Endodermal cell (in vitro differentiated cells): ENCODE measurements around the gene BAIAP2. TPM values are rescaled to one million over a fixed set of nuclear protein-coding genes. Genes with fewer than 3 reads are reported as not detected.
"Not testable (repeated sequence)": the region's sequence is repeated elsewhere in the genome, so short reads cannot be mapped to it uniquely, and the experiment has no call there.

Source experiments
- DNase-seq: peaks from one replicate; pipeline ENCODE4 v3.0.0-alpha.2; 2017
- H3K27ac ChIP-seq: 2 replicates; pipeline ENCODE4 v1.5.1; 2013; ENCODE audit warnings: mild to moderate bottlenecking, low read depth, low read length, moderate library complexity
- H3K27me3 ChIP-seq: 2 replicates; pipeline ENCODE4 v1.6.1; 2013; ENCODE audit warnings: mild to moderate bottlenecking, low read length, moderate library complexity; ENCODE audit not compliant: insufficient read depth, control insufficient read depth, poor library complexity, severe bottlenecking
- H3K36me3 ChIP-seq: 2 replicates; pipeline ENCODE4 v1.7.0; 2013; ENCODE audit warnings: mild to moderate bottlenecking, low read length, moderate library complexity; ENCODE audit not compliant: control insufficient read depth, insufficient read depth
- H3K4me1 ChIP-seq: one replicate; pipeline ENCODE4 v1.7.0; 2013; ENCODE audit warnings: low read length; ENCODE audit not compliant: control insufficient read depth, insufficient read depth
- H3K4me3 ChIP-seq: 2 replicates; pipeline ENCODE4 v1.5.1; 2013; ENCODE audit warnings: mild to moderate bottlenecking, low read length, moderate library complexity
- H3K9ac ChIP-seq: 2 replicates; pipeline ENCODE4 v1.6.1; 2013; ENCODE audit warnings: mild to moderate bottlenecking, low read length, moderate library complexity; ENCODE audit not compliant: poor library complexity, severe bottlenecking; ENCODE audit errors: extremely low read depth
- H3K9me3 ChIP-seq: 2 replicates; pipeline ENCODE4 v1.6.1; 2013; ENCODE audit warnings: mild to moderate bottlenecking, low read length, moderate library complexity; ENCODE audit not compliant: control insufficient read depth
- H3K27ac Mint-ChIP-seq: 2 replicates; pipeline ENCODE4 v1.8.0; 2020; ENCODE audit warnings: mixed read lengths
- H3K27me3 Mint-ChIP-seq: 2 replicates; pipeline ENCODE4 v1.8.0; 2021; ENCODE audit warnings: mild to moderate bottlenecking, mixed read lengths; ENCODE audit not compliant: insufficient read depth
- H3K36me3 Mint-ChIP-seq: 2 replicates; pipeline ENCODE4 v1.8.0; 2020; ENCODE audit warnings: low read depth, mixed read lengths
- H3K4me1 Mint-ChIP-seq: 2 replicates; pipeline ENCODE4 v1.8.0; 2020; ENCODE audit warnings: mixed read lengths
- H3K4me3 Mint-ChIP-seq: 2 replicates; pipeline ENCODE4 v1.8.0; 2020; ENCODE audit warnings: mild to moderate bottlenecking, moderate library complexity, mixed read lengths
- H3K9me3 Mint-ChIP-seq: 2 replicates; pipeline ENCODE4 v1.8.0; 2020; ENCODE audit warnings: mild to moderate bottlenecking, mixed read lengths
- CTCF ChIP-seq: fragments of 200-600 bp; sonication (generic); conservative IDR thresholded peaks from 2 replicates; pipeline ENCODE4 v1.5.0; 2021; ENCODE audit warnings: antibody characterized with exemption, mild to moderate bottlenecking
- WGBS, 2 experiments: methylation state at CpG; one replicate each; pipeline versions ENCODE4 v1.1.5 to v1.1.7; 2013; ENCODE audit warnings: missing lambda C conversion rate in 2 of 2, mixed read lengths in 1 of 2; ENCODE audit not compliant: insufficient coverage in 1 of 2, insufficient read length in 1 of 2; 5-methylcytosine and 5-hydroxymethylcytosine counted together
- total RNA-seq, 2 donors: library from RNA; stranded (reverse); fragmentation: NEBNext Ultra II Directional in 1 of 2; extraction: Animal tissue kit (Norgen Biotek cat#: 25700) in 1 of 2; gene quantifications; 2 replicates in 1 of 2; 3 replicates in 1 of 2; pipeline ENCODE4 v1.2.1, GENCODE V29; 2021

Gene BAIAP2
- total RNA-seq, 2 donors from 2014 or later = 24.9 to 32.7 TPM

- Mint-ChIP-seq H3K27me3 (no peaks in the 10 kb centered on the region), H3K9me3 (no peaks in the 10 kb centered on the region), H3K36me3 (peaks cover 5% of the 10 kb centered on the region), H3K4me1 (peaks cover 3% of the 10 kb centered on the region), H3K27ac (no peak overlapping the region), H3K4me3 (no peak overlapping the region)
- no peaks in the 10 kb centered on the region for H3K9me3 ChIP-seq
- H3K27me3 ChIP-seq = no peaks in the 10 kb centered on the region
- H3K36me3 ChIP-seq = no peaks in the 10 kb centered on the region
- H3K27ac ChIP-seq = no peak overlapping the region
- H3K4me3 ChIP-seq = no peak overlapping the region
- TF ChIP-seq CTCF = no peak
- DNase-seq = no peak
- 92 to 93% methylated on average over 22 to 37 of the region's 37 CpGs for WGBS, 2 experiments
- no peaks in the 10 kb centered on the region for H3K4me1 ChIP-seq
- no peak overlapping the region for H3K9ac ChIP-seq
Measured at GRCh38 chr17:81027591-81028505, 7.1 kb upstream of the BAIAP2 start.

GRCh38 chr17:81028506-81028858, 6.5 kb upstream of the BAIAP2 start:
- TF ChIP-seq CTCF = no peak
- no peak overlapping the region for H3K4me3 ChIP-seq
- H3K9ac ChIP-seq = no peak overlapping the region
- WGBS, 2 experiments = 81 to 83% methylated on average over 6 to 12 of the region's 12 CpGs
- H3K36me3 ChIP-seq = no peaks in the 10 kb centered on the region
- H3K27me3 Mint-ChIP-seq = no peaks in the 10 kb centered on the region
- peaks cover 6% of the 10 kb centered on the region for H3K4me1 Mint-ChIP-seq
- H3K4me1 ChIP-seq = no peaks in the 10 kb centered on the region
- H3K9me3 ChIP-seq = no peaks in the 10 kb centered on the region
- DNase-seq = no peak
- H3K27ac Mint-ChIP-seq = no peak overlapping the region
- H3K4me3 Mint-ChIP-seq = no peak overlapping the region
- H3K27ac ChIP-seq = no peak overlapping the region
- peaks cover 5% of the 10 kb centered on the region for H3K36me3 Mint-ChIP-seq
- H3K27me3 ChIP-seq = no peaks in the 10 kb centered on the region
- H3K9me3 Mint-ChIP-seq = no peaks in the 10 kb centered on the region

DNA sequence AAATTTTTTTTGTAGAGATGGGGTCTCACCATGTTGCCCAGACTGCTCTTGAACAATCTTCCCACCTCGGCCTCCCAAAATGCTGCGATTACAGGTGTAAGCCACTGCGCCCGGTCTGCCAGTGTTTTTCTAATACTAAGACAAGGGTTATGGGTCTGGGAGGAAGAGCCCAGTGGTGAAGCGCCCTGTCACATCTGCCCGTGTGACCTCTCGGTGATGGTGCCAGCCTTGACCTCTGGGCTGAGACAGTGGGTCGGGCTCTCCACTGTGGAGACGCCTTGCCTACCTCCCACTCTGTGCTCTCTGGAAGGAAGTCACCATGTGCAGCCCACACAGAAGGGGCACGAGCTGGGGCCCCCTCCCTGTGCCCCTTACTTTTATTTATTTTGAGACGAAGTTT, 5.1 kb upstream of the BAIAP2 start:
- no peak for DNase-seq
- Mint-ChIP-seq H3K4me1 (peaks cover 9% of the 10 kb centered on the region), H3K36me3 (peaks cover 5% of the 10 kb centered on the region), H3K9me3 (no peaks in the 10 kb centered on the region), H3K4me3 (no peak overlapping the region), H3K27ac (no peak overlapping the region), H3K27me3 (peaks cover 4% of the 10 kb centered on the region)
- Histone ChIP-seq H3K9me3 (no peaks in the 10 kb centered on the region), H3K36me3 (no peaks in the 10 kb centered on the region), H3K27ac (no peak overlapping the region), H3K9ac (no peak overlapping the region), H3K4me1 (no peaks in the 10 kb centered on the region), H3K4me3 (no peak overlapping the region), H3K27me3 (no peaks in the 10 kb centered on the region)
- WGBS, 2 experiments = 91 to 98% methylated on average over 10 to 11 of the region's 11 CpGs
- TF ChIP-seq CTCF = no peak

DNA sequence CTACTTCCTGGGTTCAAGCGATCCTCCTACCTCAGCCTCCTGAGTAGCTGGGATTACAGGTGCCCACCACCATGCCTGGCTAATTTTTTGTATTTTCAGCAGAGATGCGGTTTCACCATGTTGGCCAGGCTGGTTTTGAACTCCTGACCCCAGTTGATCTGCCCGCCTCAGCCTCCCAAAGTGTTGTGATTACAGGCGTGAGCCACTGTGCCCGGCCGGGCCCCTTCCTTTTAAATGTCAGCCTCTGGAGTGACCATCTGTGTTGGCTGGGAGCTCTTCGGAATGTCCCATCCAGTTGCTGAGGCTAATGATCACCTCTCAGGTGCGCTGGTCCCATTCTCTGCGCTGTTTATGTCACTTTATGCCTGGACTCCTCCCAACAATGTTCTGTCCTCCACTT, 4.6 kb upstream of the BAIAP2 start:
- H3K27ac ChIP-seq, DNase-seq, H3K4me3 Mint-ChIP-seq, H3K4me1 ChIP-seq, H3K27ac Mint-ChIP-seq, H3K9me3 ChIP-seq, H3K36me3 ChIP-seq, H3K27me3 Mint-ChIP-seq, H3K27me3 ChIP-seq, H3K4me1 Mint-ChIP-seq, H3K36me3 Mint-ChIP-seq, H3K4me3 ChIP-seq, H3K9me3 Mint-ChIP-seq, H3K9ac ChIP-seq: not testable (repeated sequence)
- 95 to 98% methylated on average over 9 of the region's 9 CpGs for WGBS, 2 experiments
